Activated CD4-positive, alpha-beta T cell treated with anti-CD3 and anti-CD28 coated beads for 36 hours (primary cell): ENCODE results near the gene PSIP1. TPM values are rescaled to one million over a fixed set of nuclear protein-coding genes. Genes with fewer than 3 reads are reported as not detected.
A peak's percentile ranks its signal among the peaks of the same experiment; 100 is the strongest.

ENCODE experiments used
- ATAC-seq: fragments of 200-7000 bp; cut with Tn5 transposase; one replicate; pipeline ENCODE4 v1.10.0; 2021; ENCODE audit warnings: mild to moderate bottlenecking, moderate library complexity
- CTCF ChIA-PET: fragments of 350-600 bp; sonication (Branson Sonifier 250); formaldehyde crosslinking; loops from one replicate; lab custom pipeline; 2021; ENCODE audit warnings: antibody characterized with exemption; lab: Charles Lee
- POLR2A ChIA-PET: fragments of 350-600 bp; sonication (Branson Sonifier 250); formaldehyde crosslinking; loops from one replicate; lab custom pipeline; 2021; ENCODE audit warnings: antibody characterized with exemption, inconsistent platforms; lab: Charles Lee
- DNase-seq: peaks from one replicate; pipeline ENCODE4 v3.0.0-alpha.2; 2020
- H3K27ac Mint-ChIP-seq: one replicate; pipeline ENCODE4 v1.8.0; 2021; ENCODE audit warnings: mixed read lengths
- H3K27me3 Mint-ChIP-seq: one replicate; pipeline ENCODE4 v1.8.0; 2021; ENCODE audit warnings: mixed read lengths
- H3K36me3 Mint-ChIP-seq: one replicate; pipeline ENCODE4 v1.8.0; 2021; ENCODE audit warnings: low read depth, mixed read lengths
- H3K4me1 Mint-ChIP-seq: one replicate; pipeline ENCODE4 v1.8.0; 2021; ENCODE audit warnings: mixed read lengths
- H3K4me3 Mint-ChIP-seq: one replicate; pipeline ENCODE4 v1.8.0; 2021; ENCODE audit warnings: mild to moderate bottlenecking, moderate library complexity, mixed read lengths
- H3K9me3 Mint-ChIP-seq: one replicate; pipeline ENCODE4 v1.8.0; 2021; ENCODE audit warnings: low read depth, mixed read lengths
- intact Hi-C, 2 experiments: fragments of 100-400 bp; cut with DNase I in 1 of 2; cut with micrococcal nuclease in 1 of 2; formaldehyde crosslinking; loops; one replicate each; pipeline versions ENCODE4 v1.14.2 to v1.15.1; 2022 to 2024; cut with DNase I, micrococcal nuclease
- total RNA-seq, 2 experiments: library from RNA; stranded (reverse); gene quantifications; one replicate each; pipeline ENCODE4 v1.2.3, GENCODE V29; 2021

Gene PSIP1
- 100 to 1,000 TPM; 139 to 189 TPM for total RNA-seq

GRCh38 chr9:15510789-15511575, at the start of gene PSIP1:
PSIP1 (minus strand) TSS chr9:15510970; CDS start chr9:15510188, 782 bp downstream.
- ChIA-PET POLR2A (interaction anchor here (0.7 to 1.8 kb wide), 8 partner anchors 11 to 88 kb away, joined by 3 to 15 read pairs (median 4); partner anchors contain the start of genes CCDC171 and SNAPC3), CTCF (interaction anchor here (0.7 to 2.4 kb wide), 7 partner anchors 9 to 95 kb away, joined by 3 to 11 read pairs (median 4); partner anchors contain the start of gene CCDC171)
- H3K27ac Mint-ChIP-seq: peak within 1 kb of the TSS; percentile 98
- ATAC-seq: peak; percentile 86
- H3K4me1 Mint-ChIP-seq: peaks cover 48% of the 10 kb centered on the region
- H3K9me3 Mint-ChIP-seq: no peaks in the 10 kb centered on the region
- DNase-seq: peak; percentile 92
- peaks cover 37% of the 10 kb centered on the region for H3K36me3 Mint-ChIP-seq
- intact Hi-C loops: loop anchor here (1.0 to 5.0 kb wide), 8 partner anchors 20 to 282 kb away; partner anchors contain the start of gene SNAPC3 (in 2 of the 2)
- no peaks in the 10 kb centered on the region for H3K27me3 Mint-ChIP-seq
- peak within 1 kb of the TSS; percentile 85 for H3K4me3 Mint-ChIP-seq

DNA sequence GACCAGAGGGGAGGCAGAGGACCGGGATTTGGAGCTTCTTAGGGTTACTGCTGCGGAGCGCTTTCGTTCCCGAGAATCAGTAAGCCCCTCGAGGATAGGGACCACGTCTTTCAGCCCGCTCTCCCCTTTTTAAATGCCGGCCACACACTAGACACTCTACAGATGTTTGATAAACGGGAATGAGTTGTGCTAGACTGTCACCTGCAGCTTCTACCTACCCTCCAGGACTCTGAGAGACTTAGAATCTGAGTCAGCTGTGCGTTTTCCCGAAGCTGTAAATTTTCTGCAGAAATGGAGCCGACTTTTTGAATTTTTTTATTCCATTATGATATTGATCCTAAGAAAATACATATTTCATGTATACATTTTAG, 42.7 kb upstream of the PSIP1 start:
- Mint-ChIP-seq H3K27me3 (no peaks in the 10 kb centered on the region), H3K27ac (peak overlapping the region; percentile 80), H3K4me3 (peak overlapping the region; percentile 79), H3K9me3 (no peaks in the 10 kb centered on the region), H3K4me1 (peaks cover 9% of the 10 kb centered on the region), H3K36me3 (no peaks in the 10 kb centered on the region)
- POLR2A ChIA-PET: interaction anchor here (1.0 to 2.2 kb wide), 3 partner anchors 42 to 130 kb away, joined by 3 to 15 read pairs (median 4); partner anchors contain the start of gene PSIP1
- ATAC-seq: peak; percentile 16
- CTCF ChIA-PET: interaction anchor here (0.8 to 2.4 kb wide), 9 partner anchors 14 to 341 kb away, joined by 3 to 13 read pairs (median 5); partner anchors contain the start of gene PSIP1
- intact Hi-C loops: loop anchor here (1.0 to 10.0 kb wide), 6 partner anchors 54 to 1229 kb away; partner anchors contain the start of genes SNAPC3 (in 1 of the 2) and ZDHHC21 (in 1 of the 2)
- DNase-seq: no peak

GRCh38 chr9:15552636-15553527, 42.1 kb upstream of the PSIP1 start, which contains the start of gene CCDC171:
CCDC171 (plus strand) TSS chr9:15553043; CDS start chr9:15564089, 11,046 bp downstream.
- H3K27ac Mint-ChIP-seq: peak within 1 kb of the TSS; percentile 80
- no peaks in the 10 kb centered on the region for H3K36me3 Mint-ChIP-seq
- POLR2A ChIA-PET: interaction anchor here (0.5 to 2.2 kb wide), 5 partner anchors 42 to 329 kb away, joined by 3 to 15 read pairs (median 4); partner anchors contain the start of gene PSIP1
- CTCF ChIA-PET: interaction anchor here (0.6 to 2.4 kb wide), 16 partner anchors 15 to 340 kb away, joined by 3 to 13 read pairs (median 4); partner anchors contain the start of gene PSIP1
- ATAC-seq: peak; percentile 91
- H3K9me3 Mint-ChIP-seq: no peaks in the 10 kb centered on the region
- peaks cover 9% of the 10 kb centered on the region for H3K4me1 Mint-ChIP-seq
- peak; percentile 93 for DNase-seq
- H3K4me3 Mint-ChIP-seq: peak within 1 kb of the TSS; percentile 79
- H3K27me3 Mint-ChIP-seq: no peaks in the 10 kb centered on the region
- intact Hi-C loops: loop anchor here (1.0 to 10.0 kb wide), 8 partner anchors 42 to 1228 kb away; partner anchors contain the start of genes SNAPC3 (in 2 of the 2) and ZDHHC21 (in 1 of the 2)

DNA sequence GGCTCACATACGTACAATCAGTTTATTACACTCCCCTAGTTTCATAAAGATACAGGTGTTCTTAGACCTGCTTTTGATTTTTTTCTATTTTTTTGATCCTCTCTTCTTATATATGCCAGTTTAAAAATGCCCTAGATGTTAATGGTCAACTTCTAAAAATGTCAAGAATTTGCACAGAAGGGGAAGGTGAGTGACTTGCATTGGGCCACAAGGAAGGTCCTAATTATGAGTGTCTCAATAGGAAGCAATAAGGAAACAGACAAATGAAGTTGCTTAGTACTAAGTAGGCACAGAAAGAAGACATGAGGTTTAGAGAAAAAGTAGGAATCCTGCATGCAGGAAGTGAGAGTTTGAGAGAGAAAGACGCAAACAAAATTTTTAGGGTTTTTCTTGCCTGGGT, 38.8 kb upstream of the PSIP1 start:
- DNase-seq: no peak
- POLR2A ChIA-PET: interaction anchor here (0.6 kb wide), 1 partner anchor 12 kb away, joined by 3 read pairs; no protein-coding TSS in a partner anchor
- intact Hi-C loops: loop anchor here (5.0 to 10.0 kb wide), 4 partner anchors 58 to 1225 kb away; partner anchors contain the start of gene ZDHHC21 (in 1 of the 2)
- CTCF ChIA-PET: interaction anchor here (1.1 kb wide), 1 partner anchor 57 kb away, joined by 4 read pairs; no protein-coding TSS in a partner anchor
- Mint-ChIP-seq H3K36me3 (no peaks in the 10 kb centered on the region), H3K27me3 (peaks cover 1% of the 10 kb centered on the region), H3K4me3 (no peak overlapping the region), H3K4me1 (peaks cover 9% of the 10 kb centered on the region), H3K9me3 (no peaks in the 10 kb centered on the region), H3K27ac (no peak overlapping the region)
- no peak for ATAC-seq

- Mint-ChIP-seq H3K9me3 (no peaks in the 10 kb centered on the region), H3K4me3 (no peak overlapping the region), H3K27ac (no peak overlapping the region), H3K4me1 (no peaks in the 10 kb centered on the region), H3K27me3 (peaks cover 1% of the 10 kb centered on the region), H3K36me3 (no peaks in the 10 kb centered on the region)
- ChIA-PET POLR2A (no interaction called here), CTCF (interaction anchor here (0.7 to 1.1 kb wide), 2 partner anchors 9 to 127 kb away, joined by 3 to 4 read pairs; no protein-coding TSS in a partner anchor)
- DNase-seq (no peak), ATAC-seq (no peak)
- intact Hi-C loops: no loop called here
These were observed 32.5 kb upstream of the PSIP1 start for GRCh38 chr9:15543047-15543813.

DNA sequence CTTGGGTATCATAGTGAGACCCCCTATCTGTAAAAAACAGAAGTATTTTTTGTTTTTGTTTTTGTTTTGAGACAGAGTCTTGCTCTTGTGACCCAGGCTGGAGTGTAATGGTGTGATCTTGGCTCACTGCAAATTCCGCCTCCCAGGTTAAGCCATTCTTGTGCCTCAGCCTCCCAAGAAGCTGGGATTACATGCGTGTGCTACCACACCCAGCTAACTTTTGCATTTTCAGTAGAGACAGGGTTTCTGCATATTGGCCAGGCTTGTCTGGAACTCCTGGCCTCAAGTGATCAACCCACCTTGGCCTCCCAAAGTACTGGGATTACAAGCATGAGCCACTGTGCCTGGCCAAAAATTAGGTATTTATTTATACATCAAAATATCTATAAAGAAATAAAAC, 31.9 kb upstream of the PSIP1 start:
- Mint-ChIP-seq H3K9me3 (no peaks in the 10 kb centered on the region), H3K36me3 (no peaks in the 10 kb centered on the region), H3K27me3 (peaks cover 1% of the 10 kb centered on the region), H3K4me1 (no peaks in the 10 kb centered on the region), H3K27ac (no peak overlapping the region), H3K4me3 (no peak overlapping the region)
- intact Hi-C loops: no loop called here
- DNase-seq (no peak), ATAC-seq (no peak)
- POLR2A ChIA-PET: no interaction called here
- CTCF ChIA-PET: interaction anchor here (0.6 to 1.1 kb wide), 3 partner anchors 8 to 238 kb away, joined by 3 to 5 read pairs (median 4); no protein-coding TSS in a partner anchor

GRCh38 chr9:15541872-15542271, 31.1 kb upstream of the PSIP1 start:
- no peak for DNase-seq
- Mint-ChIP-seq H3K9me3 (no peaks in the 10 kb centered on the region), H3K4me1 (no peaks in the 10 kb centered on the region), H3K27me3 (peaks cover 1% of the 10 kb centered on the region), H3K27ac (no peak overlapping the region), H3K36me3 (no peaks in the 10 kb centered on the region), H3K4me3 (no peak overlapping the region)
- ATAC-seq: no peak
- POLR2A ChIA-PET: no interaction called here
- intact Hi-C loops: no loop called here
- CTCF ChIA-PET: interaction anchor here (0.9 to 1.8 kb wide), 3 partner anchors 9 to 98 kb away, joined by 3 to 4 read pairs (median 3); no protein-coding TSS in a partner anchor

DNA sequence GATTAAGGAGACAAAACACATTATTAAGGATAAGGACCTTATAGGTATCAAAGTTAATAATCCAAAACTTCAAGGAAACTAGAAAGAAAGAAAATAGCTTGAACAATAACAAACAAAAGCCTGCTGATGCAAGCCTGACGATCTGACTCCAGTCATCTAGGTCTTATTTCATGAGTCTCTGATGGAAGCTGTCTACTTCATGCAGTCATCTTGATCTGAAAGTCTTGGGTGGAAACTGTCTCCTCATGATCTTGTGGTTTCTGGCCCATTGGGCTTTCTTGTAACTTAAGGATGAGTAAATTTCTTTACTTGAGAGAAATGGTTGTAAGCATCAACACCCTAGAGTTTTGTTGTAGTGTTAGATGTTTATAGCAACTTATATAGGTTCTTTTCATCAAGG, 20.6 kb upstream of the PSIP1 start:
- H3K4me3 Mint-ChIP-seq: no peak overlapping the region
- no peaks in the 10 kb centered on the region for H3K36me3 Mint-ChIP-seq
- no peaks in the 10 kb centered on the region for H3K27me3 Mint-ChIP-seq
- intact Hi-C loops: loop anchor here (1.0 to 5.0 kb wide), 4 partner anchors 19 to 319 kb away; no protein-coding TSS in a partner anchor
- ATAC-seq: peak; percentile 84
- peaks cover 16% of the 10 kb centered on the region for H3K4me1 Mint-ChIP-seq
- DNase-seq: peak; percentile 35
- H3K9me3 Mint-ChIP-seq: no peaks in the 10 kb centered on the region
- POLR2A ChIA-PET: interaction anchor here (0.6 to 1.6 kb wide), 3 partner anchors 19 to 230 kb away, joined by 3 to 5 read pairs (median 3); partner anchors contain the start of gene PSIP1
- CTCF ChIA-PET: interaction anchor here (0.9 to 1.0 kb wide), 3 partner anchors 10 to 21 kb away, joined by 4 to 5 read pairs (median 4); no protein-coding TSS in a partner anchor
- no peak overlapping the region for H3K27ac Mint-ChIP-seq

DNA sequence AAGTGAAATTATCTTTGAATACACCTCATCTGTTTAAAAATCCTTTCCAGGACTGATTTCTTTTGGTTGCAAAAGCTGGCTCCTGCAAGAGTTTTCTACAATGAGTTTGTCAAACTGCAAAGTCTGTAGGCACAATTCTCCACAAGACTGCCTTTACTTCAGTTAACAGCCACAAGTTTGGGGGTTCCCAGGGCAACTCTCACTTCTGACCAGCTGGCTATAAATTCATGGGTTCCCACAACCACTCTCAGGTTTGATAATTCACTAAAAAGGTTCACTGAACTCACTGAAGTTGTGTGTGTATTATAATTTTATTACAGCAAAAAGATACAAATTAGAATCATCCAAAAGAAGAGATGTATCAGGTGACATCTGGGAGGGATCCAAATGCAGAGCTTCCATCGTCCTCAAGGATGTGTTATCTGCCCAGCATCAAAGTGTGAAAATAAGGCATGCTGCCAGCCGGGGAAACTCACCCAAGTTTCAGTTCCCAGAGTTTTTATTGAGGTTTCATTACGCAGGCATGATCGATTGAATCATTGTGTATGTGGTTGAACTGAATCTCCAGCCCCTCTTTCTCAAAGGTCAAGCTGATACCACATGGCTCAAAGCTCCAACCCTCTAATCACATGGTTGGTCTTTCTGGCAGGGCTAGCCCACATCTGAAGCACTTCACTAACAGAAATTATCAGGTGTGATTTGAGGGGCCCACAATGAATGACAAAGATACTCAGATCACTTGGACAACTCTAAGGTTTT, 19.0 kb upstream of the PSIP1 start:
- CTCF ChIA-PET: interaction anchor here (0.6 to 1.5 kb wide), 3 partner anchors 23 to 362 kb away, joined by 3 read pairs; partner anchors contain the start of gene CCDC171
- intact Hi-C loops: loop anchor here (5.0 kb wide), 2 partner anchors 232 to 317 kb away; no protein-coding TSS in a partner anchor
- ATAC-seq (no peak), DNase-seq (no peak)
- H3K27me3 Mint-ChIP-seq: peaks cover under 1% of the 10 kb centered on the region
- H3K9me3 Mint-ChIP-seq: no peaks in the 10 kb centered on the region
- H3K4me3 Mint-ChIP-seq: no peak overlapping the region
- POLR2A ChIA-PET: no interaction called here
- no peaks in the 10 kb centered on the region for H3K36me3 Mint-ChIP-seq
- H3K4me1 Mint-ChIP-seq: peaks cover 16% of the 10 kb centered on the region
- H3K27ac Mint-ChIP-seq: peak overlapping the region; percentile 19
